DOHH2 (cell line): ENCODE measurements around the gene CSNK1G2.

Experiments
- H3F3A ChIP-seq: fragments of 200-600 bp; sonication (generic), shearing (Covaris generic); 2 replicates; pipeline ENCODE4 v1.6.0; 2016; ENCODE audit warnings: antibody characterized with exemption, mild to moderate bottlenecking; ENCODE audit not compliant: control insufficient read depth, insufficient read depth
- H3K27ac ChIP-seq: fragments of 200-600 bp; sonication (generic); 2 replicates; pipeline ENCODE4 v1.5.1; 2014; ENCODE audit warnings: low read depth, mild to moderate bottlenecking, low read length, moderate library complexity
- H3K27me3 ChIP-seq: fragments of 200-600 bp; sonication (generic); 2 replicates; pipeline ENCODE4 v1.6.1; 2014; ENCODE audit warnings: mild to moderate bottlenecking, low read length, mixed read lengths; ENCODE audit not compliant: control insufficient read depth
- H3K36me3 ChIP-seq: fragments of 200-600 bp; sonication (generic); 2 replicates; pipeline ENCODE4 v1.6.1; 2014; ENCODE audit warnings: mild to moderate bottlenecking, low read length, moderate library complexity, mixed read lengths; ENCODE audit not compliant: control insufficient read depth
- H3K4me1 ChIP-seq: fragments of 200-600 bp; sonication (generic); 2 replicates; pipeline ENCODE4 v1.6.1; 2014; ENCODE audit warnings: mild to moderate bottlenecking, low read length, mixed read lengths; ENCODE audit not compliant: control insufficient read depth
- H3K4me2 ChIP-seq: fragments of 200-600 bp; sonication (generic); 2 replicates; pipeline ENCODE4 v1.6.0; 2014; ENCODE audit warnings: mild to moderate bottlenecking, low read length, moderate library complexity
- H3K4me3 ChIP-seq: fragments of 200-600 bp; sonication (generic); 2 replicates; pipeline ENCODE4 v1.5.1; 2014; ENCODE audit warnings: mild to moderate bottlenecking, low read length, mixed read lengths
- H3K79me2 ChIP-seq: fragments of 200-600 bp; sonication (generic); 2 replicates; pipeline ENCODE4 v1.6.1; 2014; ENCODE audit warnings: mild to moderate bottlenecking, low read length, mixed read lengths; ENCODE audit not compliant: control insufficient read depth
- H3K9me2 ChIP-seq: fragments of 200-600 bp; sonication (generic); replicated peaks from 2 replicates; pipeline ENCODE4 v1.6.1; 2014; ENCODE audit warnings: mild to moderate bottlenecking, low read length, mixed read lengths; ENCODE audit not compliant: control insufficient read depth
- H3K9me3 ChIP-seq: fragments of 200-600 bp; sonication (generic); 2 replicates; pipeline ENCODE4 v1.6.1; 2014; ENCODE audit warnings: antibody characterized with exemption, low read length, mixed read lengths; ENCODE audit not compliant: control insufficient read depth, insufficient read depth
- H4K20me1 ChIP-seq: fragments of 200-600 bp; sonication (generic); 2 replicates; pipeline ENCODE4 v1.6.0; 2014; ENCODE audit warnings: low read depth, mild to moderate bottlenecking, antibody characterized with exemption, low read length, moderate library complexity; ENCODE audit not compliant: control insufficient read depth, insufficient read depth
- CTCF ChIP-seq: fragments of 200-600 bp; sonication (generic); IDR thresholded peaks from one replicate; pipeline ENCODE4 v1.5.1; 2014; ENCODE audit warnings: antibody characterized with exemption, mild to moderate bottlenecking, low read depth, low read length; ENCODE audit not compliant: poor library complexity, severe bottlenecking
- EZH2phosphoT487 ChIP-seq: fragments of 200-600 bp; sonication (generic); IDR thresholded peaks from 2 replicates; pipeline ENCODE4 v1.6.1; 2017; ENCODE audit warnings: borderline replicate concordance, mild to moderate bottlenecking, antibody characterized with exemption, low read length, moderate library complexity, mixed read lengths

CSNK1G2 gene

GRCh38 chr19:1990230-1991017 lies 49.5 kb downstream of the CSNK1G2 start:
- no peaks in the 10 kb centered on the region for H3K4me1 ChIP-seq

GRCh38 chr19:1991018-1991913 lies 50.3 kb downstream of the CSNK1G2 start:
- H3K27me3 ChIP-seq = no peaks in the 10 kb centered on the region
- TF ChIP-seq CTCF = no peak
- TF ChIP-seq EZH2phosphoT487 = no peak
- H3K9me2 ChIP-seq = no peaks in the 10 kb centered on the region
- H3F3A ChIP-seq = peaks cover 7% of the 10 kb centered on the region
- H3K4me3 ChIP-seq = no peak overlapping the region
- H3K79me2 ChIP-seq = no peaks in the 10 kb centered on the region
- no peaks in the 10 kb centered on the region for H4K20me1 ChIP-seq
- H3K27ac ChIP-seq = no peak overlapping the region
- H3K4me2 ChIP-seq = no peak overlapping the region
- no peaks in the 10 kb centered on the region for H3K9me3 ChIP-seq
- H3K4me1 ChIP-seq = no peaks in the 10 kb centered on the region
- peaks cover 56% of the 10 kb centered on the region for H3K36me3 ChIP-seq

More at GRCh38 chr19:1990230-1991017, 49.5 kb downstream of the CSNK1G2 start:
- Histone ChIP-seq H3K36me3 (peaks cover 60% of the 10 kb centered on the region), H3F3A (peaks cover 2% of the 10 kb centered on the region), H3K27ac (no peak overlapping the region), H4K20me1 (no peaks in the 10 kb centered on the region), H3K79me2 (no peaks in the 10 kb centered on the region), H3K27me3 (no peaks in the 10 kb centered on the region), H3K4me2 (no peak overlapping the region), H3K9me3 (no peaks in the 10 kb centered on the region), H3K4me3 (no peak overlapping the region), H3K9me2 (no peaks in the 10 kb centered on the region)
- TF ChIP-seq EZH2phosphoT487 (no peak), CTCF (no peak)

GRCh38 chr19:1992759-1993260 lies 51.8 kb downstream of the CSNK1G2 start:
- no peaks in the 10 kb centered on the region for H3K9me3 ChIP-seq
- TF ChIP-seq EZH2phosphoT487 (no peak), CTCF (no peak)
- H3K36me3 ChIP-seq = peaks cover 55% of the 10 kb centered on the region
- H3K79me2 ChIP-seq = no peaks in the 10 kb centered on the region
- H4K20me1 ChIP-seq = 0 out of 2 replicates have a peak, but pooled peaks cover under 1% of the 10 kb centered on the region
- H3K4me3 ChIP-seq = no peak overlapping the region
- H3F3A ChIP-seq = peaks cover 7% of the 10 kb centered on the region
- H3K27me3 ChIP-seq = no peaks in the 10 kb centered on the region
- H3K4me2 ChIP-seq = no peak overlapping the region
- H3K4me1 ChIP-seq = no peaks in the 10 kb centered on the region
- H3K27ac ChIP-seq = no peak overlapping the region
- no peaks in the 10 kb centered on the region for H3K9me2 ChIP-seq
